VCaP (cell line): Measurements from ENCODE around the gene COG5.

Experiments
- H3K27ac ChIP-seq: fragments of 450-650 bp; 2 replicates; pipeline ENCODE4 v1.5.1; 2017
- CTCF ChIP-seq: fragments of 450-650 bp; conservative IDR thresholded peaks from 2 replicates; pipeline ENCODE4 v1.5.1; 2017; ENCODE audit warnings: mild to moderate bottlenecking, moderate library complexity

Gene COG5

GRCh38 chr7:107579554-107579884 is 15.8 kb upstream of the COG5 start:
- no peak for TF ChIP-seq CTCF
- peak overlapping the region; percentile 88 for H3K27ac ChIP-seq

DNA sequence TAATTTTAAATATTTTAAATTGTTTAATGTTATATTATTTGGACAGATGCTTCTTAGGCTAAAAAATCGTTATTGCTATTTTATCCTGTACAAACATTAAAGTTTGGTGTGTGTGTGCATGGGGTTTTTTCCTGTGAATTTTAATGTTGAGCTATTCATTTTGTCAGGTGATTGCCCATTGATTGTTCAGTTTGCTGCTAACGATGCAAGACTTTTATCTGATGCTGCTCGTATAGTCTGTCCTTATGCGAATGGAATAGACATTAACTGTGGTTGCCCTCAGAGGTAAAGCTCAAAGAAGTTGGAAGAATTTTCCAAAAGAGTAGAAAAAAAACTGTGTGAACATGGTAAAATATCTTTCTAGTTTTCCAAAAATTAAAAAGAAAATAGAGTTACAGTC is 9.8 kb upstream of the COG5 start:
- H3K27ac ChIP-seq, result no peak overlapping the region
- TF ChIP-seq CTCF, result no peak

- H3K27ac ChIP-seq, result no peak overlapping the region
Measured at GRCh38 chr7:107570298-107570697, 6.6 kb upstream of the COG5 start.

DNA sequence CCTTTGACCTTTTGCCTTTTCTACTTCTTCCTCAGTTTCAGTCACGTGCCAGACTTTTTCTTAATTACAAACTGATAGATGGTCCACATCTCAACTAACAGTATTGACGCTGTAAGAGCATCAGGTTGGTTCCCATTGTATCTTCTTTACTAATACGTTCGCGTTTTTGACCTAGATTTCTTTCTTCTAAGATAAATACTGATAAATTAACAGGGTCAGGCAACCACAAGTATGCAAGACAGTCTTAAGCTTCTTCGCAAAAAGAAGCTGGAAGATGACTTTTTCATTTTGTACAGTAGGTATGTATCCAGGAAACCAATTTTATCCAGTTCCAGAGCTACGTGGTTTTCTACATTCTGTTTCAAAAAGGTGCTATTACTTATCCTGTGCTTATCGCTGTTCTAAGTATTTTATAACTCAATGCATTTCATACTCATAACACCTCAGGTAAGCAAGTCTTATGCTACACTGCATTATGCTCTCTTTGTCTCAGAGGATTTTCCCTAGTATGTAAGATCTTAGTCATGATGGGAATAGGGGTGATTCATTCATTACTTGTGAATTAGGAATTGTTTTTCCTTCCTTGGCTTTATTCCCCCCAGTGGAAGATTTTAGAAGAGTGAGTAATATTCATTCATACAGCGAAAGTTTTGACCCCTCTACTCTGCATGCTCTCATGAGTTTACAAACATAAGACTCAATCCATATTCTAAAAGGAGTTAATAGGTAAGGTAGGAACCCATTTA is 1.0 kb upstream of the COG5 start:
- TF ChIP-seq CTCF, result no peak
- peak overlapping the region; percentile 93 for H3K27ac ChIP-seq

More at GRCh38 chr7:107570298-107570697, 6.6 kb upstream of the COG5 start:
- TF ChIP-seq CTCF, result no peak

DNA sequence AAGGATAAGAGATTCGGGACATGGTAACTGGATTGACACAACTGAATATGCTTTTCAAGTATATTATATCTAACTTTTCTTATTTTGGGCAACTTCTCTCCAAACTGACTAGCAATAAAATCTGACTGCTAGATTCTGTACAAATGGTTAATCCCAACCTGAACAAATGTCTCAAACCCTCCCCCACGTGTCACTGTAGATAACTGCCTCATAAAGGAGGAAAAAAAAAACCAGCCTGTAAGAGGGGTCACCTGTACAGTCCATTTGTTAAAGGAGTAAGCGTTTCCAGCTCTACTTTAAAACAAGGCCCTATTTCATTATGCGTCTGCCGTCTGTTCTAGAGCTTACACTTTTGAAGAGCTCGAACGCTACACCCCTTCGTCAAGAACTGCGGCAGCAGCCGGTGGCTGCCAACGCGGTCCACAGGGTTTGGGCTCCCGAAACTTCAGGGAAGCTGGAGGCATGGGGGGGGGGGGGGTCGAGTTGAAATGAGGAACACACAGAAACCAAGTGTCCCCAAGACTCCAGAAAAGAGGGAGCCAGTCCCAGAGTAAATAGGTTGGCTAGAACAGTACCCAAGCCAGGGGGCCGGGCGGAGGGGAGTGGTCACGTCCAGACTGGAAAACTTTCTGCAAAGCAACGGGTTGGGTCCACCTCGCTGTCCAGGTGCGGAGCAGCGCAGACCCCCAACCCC is 492 bp downstream of the COG5 start:
- H3K27ac ChIP-seq, result peak overlapping the region; percentile 93

DNA sequence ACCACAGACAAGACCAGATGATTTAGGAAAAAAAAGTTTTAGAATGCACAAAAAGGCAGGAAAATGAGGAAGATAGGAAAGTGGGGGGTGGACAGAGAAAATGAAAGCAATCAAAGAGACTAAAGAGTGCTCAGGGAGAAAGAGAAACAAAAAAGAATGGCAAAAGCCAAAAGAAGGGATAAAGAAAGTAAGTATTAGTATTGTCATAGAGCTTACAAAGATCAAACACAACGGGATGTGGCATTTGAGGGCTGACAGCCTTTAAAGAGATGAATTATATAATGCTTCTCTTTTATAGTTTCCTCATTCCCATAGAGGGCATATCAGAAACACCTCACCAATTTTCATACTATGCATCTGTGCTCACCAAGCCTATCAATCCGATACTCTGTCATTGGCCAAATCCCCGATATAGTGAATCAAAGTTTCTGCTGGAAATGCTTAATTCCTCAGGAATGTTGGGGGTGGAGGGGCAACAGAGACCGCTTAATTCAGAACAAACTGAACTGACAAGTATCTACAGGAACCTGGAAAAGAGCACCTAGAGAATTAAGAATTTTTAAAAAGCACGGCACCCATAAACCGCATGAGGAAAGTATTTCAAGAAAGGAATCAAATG is 2.7 kb downstream of the COG5 start:
- H3K27ac ChIP-seq, result no peak overlapping the region
- no peak for TF ChIP-seq CTCF

More for the DNA sequence above, 492 bp downstream of the COG5 start:
- TF ChIP-seq CTCF, result no peak

GRCh38 chr7:107559864-107560263 is 3.9 kb downstream of the COG5 start:
- peak overlapping the region; percentile 2; the same call in 1 of the 2 replicates for H3K27ac ChIP-seq
- TF ChIP-seq CTCF, result no peak
